Stimulated activated naive CD8-positive, alpha-beta T cell treated with anti-CD3 and anti-CD28 coated beads, Interleukin-15, amount 100 ng/mL, for 72 hours (primary cell): ENCODE measurements around the gene KRTAP4-1.
"Not testable (repeated sequence)": the region's sequence is repeated elsewhere in the genome, so short reads cannot be mapped to it uniquely, and the experiment has no call there.

Source experiments
- ATAC-seq: fragments of 150-1000 bp; cut with Tn5 transposase; 2 replicates; pipeline ENCODE4 v1.10.0; 2021; ENCODE audit warnings: mild to moderate bottlenecking, moderate library complexity
- DNase-seq, 2 donors: peaks; one replicate each; pipeline ENCODE4 v3.0.0; 2021 to 2022
- H3K27ac Mint-ChIP-seq, 2 donors: one replicate each; pipeline ENCODE4 v1.8.0; 2022; ENCODE audit warnings: mild to moderate bottlenecking in 2 of 2, mixed read lengths in 2 of 2, moderate library complexity in 2 of 2
- H3K27me3 Mint-ChIP-seq: one replicate; pipeline ENCODE4 v1.8.0; 2022; ENCODE audit warnings: mixed read lengths
- H3K4me1 Mint-ChIP-seq: one replicate; pipeline ENCODE4 v1.8.0; 2022; ENCODE audit warnings: mild to moderate bottlenecking, mixed read lengths
- H3K4me3 Mint-ChIP-seq, 2 donors: one replicate each; pipeline ENCODE4 v1.8.0; 2022; ENCODE audit warnings: mild to moderate bottlenecking in 2 of 2, mixed read lengths in 2 of 2, moderate library complexity in 1 of 2
- H3K9me3 Mint-ChIP-seq, 2 donors: one replicate each; pipeline ENCODE4 v1.8.0; 2022; ENCODE audit warnings: mixed read lengths in 2 of 2

Gene KRTAP4-1

DNA sequence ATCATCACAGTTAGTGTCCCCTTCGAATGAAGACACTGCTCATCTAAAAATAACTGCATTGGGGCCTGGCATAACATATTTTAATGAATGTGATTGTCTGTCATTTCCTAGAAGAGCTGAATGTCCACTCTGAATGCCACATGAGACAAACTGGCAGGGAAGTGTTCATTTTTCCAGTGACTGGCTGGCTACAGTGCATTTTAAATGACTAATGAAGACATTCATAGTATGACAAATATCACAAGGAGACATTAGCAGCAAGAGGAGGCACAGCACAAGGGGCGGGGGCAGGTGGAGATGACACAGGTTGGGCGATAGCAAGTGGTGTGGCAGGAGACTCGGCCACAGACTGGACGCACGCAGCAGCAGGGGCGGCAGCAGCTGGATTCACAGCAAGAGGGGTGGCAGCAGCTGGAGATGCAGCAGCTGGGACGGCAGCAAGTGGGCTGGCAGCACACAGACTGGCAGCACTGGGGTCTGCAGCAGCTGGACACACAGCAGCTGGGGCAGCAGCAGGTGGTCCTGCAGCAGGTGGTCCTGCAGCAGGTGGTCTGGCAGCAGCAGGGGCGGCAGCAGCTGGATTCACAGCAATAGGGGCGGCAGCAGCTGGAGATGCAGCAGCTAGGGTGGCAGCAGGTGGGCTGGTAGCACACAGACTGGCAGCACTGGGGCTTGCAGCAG, 35.6 kb downstream of the KRTAP4-1 start:
- ATAC-seq, DNase-seq, H3K9me3 Mint-ChIP-seq, H3K4me3 Mint-ChIP-seq, H3K27ac Mint-ChIP-seq, H3K27me3 Mint-ChIP-seq, H3K4me1 Mint-ChIP-seq: not testable (repeated sequence)

GRCh38 chr17:41147531-41148204, 37.0 kb downstream of the KRTAP4-1 start:
- DNase-seq (no peak), ATAC-seq (no peak)
- Mint-ChIP-seq H3K4me3 (no peak overlapping the region), H3K27me3 (no peaks in the 10 kb centered on the region), H3K9me3 (peaks cover 13% of the 10 kb centered on the region in 2 donors), H3K27ac (no peak overlapping the region), H3K4me1 (no peaks in the 10 kb centered on the region)

DNA sequence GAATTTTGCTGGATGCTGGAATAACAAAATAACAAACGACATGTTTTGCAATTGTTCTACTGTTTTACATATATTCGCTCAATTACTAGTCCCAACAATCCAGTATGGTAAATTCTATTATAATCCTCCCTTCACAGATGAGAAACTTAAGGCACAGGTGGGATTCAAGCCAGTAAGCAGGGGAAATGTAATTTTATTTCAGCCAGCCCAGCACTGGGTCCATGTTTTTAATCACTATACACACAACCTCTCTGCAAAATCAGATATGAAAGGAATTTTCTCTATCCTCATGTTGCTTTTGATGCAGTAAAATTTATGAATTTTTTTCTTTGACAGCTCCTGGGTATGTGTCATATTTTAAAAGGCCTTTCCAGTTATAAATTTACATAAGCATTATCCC, 39.5 kb downstream of the KRTAP4-1 start:
- no peak for ATAC-seq
- no peaks in the 10 kb centered on the region for H3K4me1 Mint-ChIP-seq
- no peaks in the 10 kb centered on the region for H3K27me3 Mint-ChIP-seq
- no peak overlapping the region for H3K4me3 Mint-ChIP-seq
- no peak for DNase-seq
- no peak overlapping the region for H3K27ac Mint-ChIP-seq
- peaks cover 23 to 26% of the 10 kb centered on the region in 2 donors for H3K9me3 Mint-ChIP-seq

GRCh38 chr17:41144846-41145245, 39.9 kb downstream of the KRTAP4-1 start:
- DNase-seq = no peak
- Mint-ChIP-seq H3K27me3 (no peaks in the 10 kb centered on the region), H3K4me3 (no peak overlapping the region), H3K27ac (no peak overlapping the region), H3K4me1 (no peaks in the 10 kb centered on the region), H3K9me3 (peaks cover 23 to 30% of the 10 kb centered on the region in 2 donors)
- ATAC-seq = no peak

GRCh38 chr17:41141361-41141760, 43.4 kb downstream of the KRTAP4-1 start:
- no peaks in the 10 kb centered on the region for H3K4me1 Mint-ChIP-seq
- H3K27me3 Mint-ChIP-seq = no peaks in the 10 kb centered on the region
- no peak overlapping the region for H3K27ac Mint-ChIP-seq
- no peak for DNase-seq
- ATAC-seq = no peak
- H3K4me3 Mint-ChIP-seq = no peak overlapping the region
- H3K9me3 Mint-ChIP-seq = peaks cover 28 to 43% of the 10 kb centered on the region in 2 donors

- peaks cover 28 to 43% of the 10 kb centered on the region in 2 donors for H3K9me3 Mint-ChIP-seq
- H3K27ac Mint-ChIP-seq = no peak within 1 kb of the TSS
- H3K4me1 Mint-ChIP-seq = no peaks in the 10 kb centered on the region
- H3K27me3 Mint-ChIP-seq = no peaks in the 10 kb centered on the region
- no peak for DNase-seq
- H3K4me3 Mint-ChIP-seq = no peak within 1 kb of the TSS
- ATAC-seq = no peak
Measured at GRCh38 chr17:41140360-41141131, 44.2 kb downstream of the KRTAP4-1 start, which contains the start of gene KRTAP4-6. TSS of gene KRTAP4-6 (minus strand) at chr17:41140544. CDS start at chr17:41140487, 57 bp downstream.

GRCh38 chr17:41139865-41140264, 44.8 kb downstream of the KRTAP4-1 start:
- not testable (repeated sequence) for ATAC-seq

More at GRCh38 chr17:41139865-41140264, 44.8 kb downstream of the KRTAP4-1 start:
- peaks cover 28 to 43% of the 10 kb centered on the region in 2 donors for H3K9me3 Mint-ChIP-seq
- DNase-seq, H3K4me3 Mint-ChIP-seq, H3K27ac Mint-ChIP-seq, H3K4me1 Mint-ChIP-seq, H3K27me3 Mint-ChIP-seq: not testable (repeated sequence)
